CD4-positive, alpha-beta T cell (primary cell): ENCODE results near the gene EID3. TPM values are rescaled to one million over a fixed set of nuclear protein-coding genes. Genes with fewer than 3 reads are reported as not detected.

Experiments used
- ATAC-seq: fragments of 200-7000 bp; cut with Tn5 transposase; one replicate; pipeline ENCODE4 v1.10.0; 2022; ENCODE audit warnings: mild to moderate bottlenecking; ENCODE audit not compliant: poor library complexity
- CTCF ChIA-PET: fragments of 350-600 bp; sonication (Branson Sonifier 250); formaldehyde crosslinking; loops from one replicate; lab custom pipeline; 2021; ENCODE audit warnings: antibody characterized with exemption, inconsistent platforms; lab: Charles Lee
- POLR2A ChIA-PET: fragments of 350-600 bp; sonication (Branson Sonifier 250); formaldehyde crosslinking; loops from one replicate; lab custom pipeline; 2021; ENCODE audit warnings: antibody characterized with exemption, inconsistent platforms; lab: Charles Lee
- DNase-seq, 14 experiments: peaks; one replicate each; pipeline ENCODE4 v3.0.0-alpha.2; 2013 to 2020; ENCODE audit warnings: mixed read lengths in 2 of 14
- H3K27ac ChIP-seq, 2 donors: one replicate each; pipeline versions ENCODE4 v1.5.1 to v1.7.0; 2013; ENCODE audit warnings: low read length in 2 of 2, low read depth in 1 of 2, mild to moderate bottlenecking in 1 of 2
- H3K27me3 ChIP-seq, 2 experiments: 1 replicate in 1 of 2; 2 replicates in 1 of 2; pipeline versions ENCODE4 v1.6.1 to v1.7.0; 2013; ENCODE audit warnings: low read length in 2 of 2, control low read depth in 1 of 2, mild to moderate bottlenecking in 1 of 2, moderate library complexity in 1 of 2; ENCODE audit not compliant: insufficient read depth in 2 of 2, control insufficient read depth in 1 of 2
- H3K36me3 ChIP-seq: one replicate; pipeline ENCODE4 v1.6.1; 2013; ENCODE audit warnings: low read length, control low read depth; ENCODE audit not compliant: insufficient read depth
- H3K4me1 ChIP-seq: one replicate; pipeline ENCODE4 v1.6.1; 2013; ENCODE audit warnings: low read length, control low read depth; ENCODE audit not compliant: insufficient read depth
- H3K4me3 ChIP-seq: one replicate; pipeline ENCODE4 v1.5.1; 2013; ENCODE audit warnings: mild to moderate bottlenecking, low read length, moderate library complexity
- H3K9me3 ChIP-seq, 2 experiments: 1 replicate in 1 of 2; 2 replicates in 1 of 2; pipeline versions ENCODE4 v1.6.1 to v1.7.0; 2013; ENCODE audit warnings: low read length in 2 of 2, mild to moderate bottlenecking in 2 of 2, control low read depth in 1 of 2, moderate library complexity in 1 of 2; ENCODE audit not compliant: control insufficient read depth in 1 of 2, insufficient read depth in 1 of 2
- H3K27ac Mint-ChIP-seq: one replicate; pipeline ENCODE4 v1.8.0; 2020; ENCODE audit warnings: mixed read lengths
- H3K27me3 Mint-ChIP-seq: one replicate; pipeline ENCODE4 v1.8.0; 2021; ENCODE audit warnings: mixed read lengths
- H3K36me3 Mint-ChIP-seq: one replicate; pipeline ENCODE4 v1.8.0; 2021; ENCODE audit warnings: low read depth, mixed read lengths
- H3K4me1 Mint-ChIP-seq: one replicate; pipeline ENCODE4 v1.8.0; 2021; ENCODE audit warnings: low read depth, mixed read lengths
- H3K4me3 Mint-ChIP-seq: one replicate; pipeline ENCODE4 v1.8.0; 2020; ENCODE audit warnings: mild to moderate bottlenecking, mixed read lengths
- H3K9me3 Mint-ChIP-seq: one replicate; pipeline ENCODE4 v1.8.0; 2020; ENCODE audit warnings: mixed read lengths
- CTCF ChIP-seq: fragments of 200-600 bp; IDR thresholded peaks from one replicate; pipeline ENCODE4 v1.8.0; 2022; ENCODE audit warnings: antibody characterized with exemption, mild to moderate bottlenecking
- intact Hi-C, 2 experiments: fragments of 100-400 bp; cut with DNase I in 1 of 2; cut with micrococcal nuclease in 1 of 2; formaldehyde crosslinking; loops; one replicate each; pipeline versions ENCODE4 v1.15.1 to v1.9.0; 2023 to 2025; cut with DNase I, micrococcal nuclease
- total RNA-seq, 174 experiments: library from RNA in 2 of 174; stranded (reverse) in 2 of 174; gene quantifications; one replicate each; pipeline ENCODE4 v1.2.3 and lab custom pipeline; 2021 to 2026

Gene EID3
- total RNA-seq, 2 experiments from 2014 or later = 13.5 to 14.3 TPM

- Histone ChIP-seq H3K27me3 (no peaks in the 10 kb centered on the region), H3K36me3 (peaks cover 7% of the 10 kb centered on the region), H3K9me3 (no peaks in the 10 kb centered on the region), H3K4me1 (no peaks in the 10 kb centered on the region), H3K4me3 (no peak overlapping the region), H3K27ac (no peak overlapping the region)
- POLR2A ChIA-PET = no interaction called here
- Mint-ChIP-seq H3K4me1 (no peaks in the 10 kb centered on the region), H3K36me3 (peaks cover 13% of the 10 kb centered on the region), H3K27me3 (no peaks in the 10 kb centered on the region), H3K9me3 (no peaks in the 10 kb centered on the region), H3K27ac (no peak overlapping the region), H3K4me3 (no peak overlapping the region)
- intact Hi-C loops = no loop called here
- ATAC-seq (no peak), DNase-seq (no peak)
- TF ChIP-seq CTCF = no peak
- CTCF ChIA-PET = no interaction called here
These were observed 50.8 kb downstream of the EID3 start for GRCh38 chr12:104354167-104354867.

Other genes with a start within 250 kb of the EID3 start
- 10 to 100 TPM; 11.2 to 15.1 TPM for gene HCFC2, start 239.2 kb upstream of the EID3 start, total RNA-seq
- 10 to 100 TPM; 12.8 to 14.6 TPM for gene NFYB, start 165.5 kb upstream of the EID3 start, total RNA-seq
- gene TXNRD1, start 88.0 kb upstream of the EID3 start, total RNA-seq = 10 to 100 TPM; 24.6 to 27.2 TPM
- 10 to 100 TPM; 53.4 to 53.6 TPM for gene CHST11, start 153.2 kb downstream of the EID3 start, total RNA-seq